ENCODE measurements around the gene MRPL38.
"Not testable (repeated sequence)": the region's sequence is repeated elsewhere in the genome, so short reads cannot be mapped to it uniquely, and the experiment has no call there.

Gene MRPL38

GRCh38 chr17:75878174-75878998 lies 26.3 kb downstream of the MRPL38 start, which contains the start of gene TRIM47:
Gene TRIM47 (minus strand): TSS chr17:75878581. CDS start chr17:75878548, 33 bp downstream.
- Mint-ChIP-seq H3K9me3 (no peaks in the 10 kb centered on the region), H3K4me3 (peak within 1 kb of the TSS; percentile 85), H3K4me1 (ENCODE audit: low read depth) (peaks cover 26% of the 10 kb centered on the region), H3K27ac (peak within 1 kb of the TSS; percentile 86), H3K36me3 (ENCODE audit: low read depth) (no peaks in the 10 kb centered on the region), H3K27me3 (peaks cover 5% of the 10 kb centered on the region)

DNA sequence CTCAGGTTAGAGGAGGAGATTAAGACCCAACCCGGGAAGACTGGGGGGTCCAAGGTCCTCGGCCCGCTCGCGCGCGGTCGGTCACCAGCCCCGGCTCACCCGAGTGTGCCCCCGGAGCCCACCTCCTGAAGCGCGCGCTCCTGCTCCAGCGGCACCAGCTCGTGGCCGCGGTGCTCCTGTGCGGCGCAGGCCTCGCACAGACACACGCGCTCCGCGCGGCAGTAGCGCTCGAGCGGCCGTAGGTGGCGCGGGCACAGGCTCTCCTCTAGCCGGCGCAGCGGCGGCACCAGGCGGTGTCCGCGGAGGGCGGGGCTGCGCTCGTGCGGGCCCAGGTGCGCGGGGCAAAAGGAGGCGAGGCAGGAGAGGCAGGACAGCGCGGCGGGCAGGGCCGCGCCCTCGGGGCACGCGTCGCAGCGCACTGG lies 26.9 kb downstream of the MRPL38 start:
- H3K9me3 Mint-ChIP-seq = no peaks in the 10 kb centered on the region

GRCh38 chr17:75876938-75877751 lies 27.5 kb downstream of the MRPL38 start:
- no peaks in the 10 kb centered on the region for H3K9me3 Mint-ChIP-seq
- H3K27ac Mint-ChIP-seq = peak overlapping the region; percentile 86
- H3K4me1 Mint-ChIP-seq (ENCODE audit: low read depth) = peaks cover 26% of the 10 kb centered on the region
- no peaks in the 10 kb centered on the region for H3K36me3 Mint-ChIP-seq (ENCODE audit: low read depth)
- H3K4me3 Mint-ChIP-seq = peak overlapping the region; percentile 85
- peaks cover 5% of the 10 kb centered on the region for H3K27me3 Mint-ChIP-seq

More for the DNA sequence above, 26.9 kb downstream of the MRPL38 start:
- Mint-ChIP-seq H3K27ac (peak overlapping the region; percentile 86), H3K36me3 (ENCODE audit: low read depth) (no peaks in the 10 kb centered on the region), H3K4me1 (ENCODE audit: low read depth) (peaks cover 26% of the 10 kb centered on the region), H3K27me3 (peaks cover 5% of the 10 kb centered on the region), H3K4me3 (peak overlapping the region; percentile 85)

DNA sequence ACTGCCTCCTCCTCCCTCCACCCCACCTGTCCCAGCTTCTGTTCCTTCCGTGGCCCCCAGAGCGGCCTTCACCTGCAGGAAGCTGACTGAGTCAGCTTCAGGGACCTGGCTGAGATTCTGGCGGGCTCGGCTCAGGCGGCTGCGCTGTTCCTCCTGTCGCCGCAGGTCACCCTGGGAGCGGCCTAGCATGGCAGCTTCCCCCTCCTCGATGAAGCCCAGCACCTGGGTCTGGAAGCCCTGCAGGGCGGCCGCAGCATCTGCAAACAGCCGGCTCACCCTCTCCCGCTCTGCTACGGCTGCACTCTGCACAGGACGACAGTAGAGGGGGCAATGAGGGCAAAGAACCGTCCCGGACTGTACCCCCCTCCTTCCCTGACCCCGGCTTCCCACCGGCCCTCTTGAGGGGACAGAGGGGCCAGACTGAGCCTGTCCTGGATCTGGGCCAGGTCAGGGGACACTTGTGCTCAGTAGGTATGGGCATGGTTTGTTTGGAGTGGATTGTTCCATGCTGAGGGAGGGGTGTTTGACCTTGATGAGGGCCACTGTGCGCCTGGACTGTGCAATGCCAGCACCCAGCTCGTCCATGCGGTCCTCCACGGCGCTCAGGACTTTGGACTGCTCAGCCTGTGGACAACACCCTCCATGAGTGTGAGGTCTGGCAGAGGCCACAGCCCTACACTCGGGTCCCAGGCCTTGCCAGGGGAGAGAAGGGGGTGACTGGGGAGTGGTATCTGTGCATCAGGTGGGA lies 28.3 kb downstream of the MRPL38 start:
- Mint-ChIP-seq H3K27me3 (peaks cover 5% of the 10 kb centered on the region), H3K4me3 (peak overlapping the region; percentile 85), H3K9me3 (no peaks in the 10 kb centered on the region), H3K36me3 (ENCODE audit: low read depth) (no peaks in the 10 kb centered on the region), H3K27ac (peak overlapping the region; percentile 86), H3K4me1 (ENCODE audit: low read depth) (peaks cover 26% of the 10 kb centered on the region)

DNA sequence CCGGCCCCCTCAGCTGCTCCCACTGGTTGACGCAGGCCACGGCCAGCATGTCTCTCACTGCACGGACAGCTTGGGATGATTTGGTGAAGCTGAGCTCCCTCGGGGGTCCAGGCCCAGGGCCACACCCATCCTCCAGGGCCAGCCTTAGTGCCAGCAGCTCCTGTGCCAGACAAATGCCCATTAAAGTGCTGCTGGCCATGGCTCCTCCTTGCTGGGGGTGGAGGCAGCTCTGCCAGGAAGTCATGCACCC lies 28.8 kb downstream of the MRPL38 start:
- no peaks in the 10 kb centered on the region for H3K36me3 Mint-ChIP-seq (ENCODE audit: low read depth)
- H3K4me3 Mint-ChIP-seq = peak overlapping the region; percentile 85
- peaks cover 5% of the 10 kb centered on the region for H3K27me3 Mint-ChIP-seq
- H3K27ac Mint-ChIP-seq = peak overlapping the region; percentile 86
- no peaks in the 10 kb centered on the region for H3K9me3 Mint-ChIP-seq
- peaks cover 26% of the 10 kb centered on the region for H3K4me1 Mint-ChIP-seq (ENCODE audit: low read depth)

GRCh38 chr17:75875182-75875939 lies 29.3 kb downstream of the MRPL38 start:
- peaks cover 5% of the 10 kb centered on the region for H3K27me3 Mint-ChIP-seq
- no peaks in the 10 kb centered on the region for H3K36me3 Mint-ChIP-seq (ENCODE audit: low read depth)
- H3K9me3 Mint-ChIP-seq = no peaks in the 10 kb centered on the region
- H3K27ac Mint-ChIP-seq = peak overlapping the region; percentile 86
- H3K4me3 Mint-ChIP-seq = peak overlapping the region; percentile 85
- peaks cover 26% of the 10 kb centered on the region for H3K4me1 Mint-ChIP-seq (ENCODE audit: low read depth)

- Mint-ChIP-seq H3K36me3 (ENCODE audit: low read depth) (no peaks in the 10 kb centered on the region), H3K4me1 (ENCODE audit: low read depth) (peaks cover 26% of the 10 kb centered on the region), H3K9me3 (no peaks in the 10 kb centered on the region), H3K4me3 (no peak overlapping the region), H3K27me3 (no peaks in the 10 kb centered on the region), H3K27ac (no peak overlapping the region)
Observed at GRCh38 chr17:75874323-75875181, 30.1 kb downstream of the MRPL38 start.

GRCh38 chr17:75873587-75874322 lies 30.9 kb downstream of the MRPL38 start:
- no peaks in the 10 kb centered on the region for H3K9me3 Mint-ChIP-seq
- H3K4me1 Mint-ChIP-seq (ENCODE audit: low read depth) = peaks cover 23% of the 10 kb centered on the region
- no peak overlapping the region for H3K4me3 Mint-ChIP-seq
- H3K36me3 Mint-ChIP-seq (ENCODE audit: low read depth) = no peaks in the 10 kb centered on the region
- no peak overlapping the region for H3K27ac Mint-ChIP-seq
- no peaks in the 10 kb centered on the region for H3K27me3 Mint-ChIP-seq

- Mint-ChIP-seq H3K27me3 (no peaks in the 10 kb centered on the region), H3K27ac (peak overlapping the region; percentile 21), H3K4me1 (ENCODE audit: low read depth) (peaks cover 20% of the 10 kb centered on the region), H3K36me3 (ENCODE audit: low read depth) (no peaks in the 10 kb centered on the region), H3K9me3 (no peaks in the 10 kb centered on the region), H3K4me3 (no peak overlapping the region)
Observed at GRCh38 chr17:75872434-75873351, 32.0 kb downstream of the MRPL38 start.

DNA sequence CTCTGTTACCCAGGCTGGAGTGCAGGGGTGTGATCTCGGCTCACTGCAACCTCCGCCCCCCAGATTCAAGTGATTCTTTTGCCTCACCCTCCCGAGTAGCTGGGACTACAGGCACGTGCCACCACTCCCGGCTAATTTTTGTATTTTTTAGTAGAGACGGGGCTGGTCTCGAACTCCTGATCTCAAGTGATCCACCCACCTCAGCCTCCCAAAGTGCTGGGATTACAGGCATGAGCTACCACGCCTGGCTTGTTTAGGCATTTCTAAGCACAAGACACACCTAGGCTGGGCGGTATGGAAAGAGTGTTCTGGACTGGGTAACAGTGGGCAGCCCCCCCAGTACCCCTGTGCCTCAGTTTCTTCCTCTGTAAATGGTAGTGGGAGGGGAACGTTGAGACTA lies 34.5 kb downstream of the MRPL38 start:
- not testable (repeated sequence) for H3K4me3 Mint-ChIP-seq; H3K9me3 Mint-ChIP-seq; H3K4me1 Mint-ChIP-seq (ENCODE audit: low read depth); H3K36me3 Mint-ChIP-seq (ENCODE audit: low read depth); H3K27me3 Mint-ChIP-seq; H3K27ac Mint-ChIP-seq

- Mint-ChIP-seq H3K27ac (no peak overlapping the region), H3K4me3 (no peak overlapping the region), H3K27me3 (no peaks in the 10 kb centered on the region), H3K36me3 (ENCODE audit: low read depth) (no peaks in the 10 kb centered on the region), H3K4me1 (ENCODE audit: low read depth) (peaks cover 11% of the 10 kb centered on the region), H3K9me3 (no peaks in the 10 kb centered on the region)
Observed at GRCh38 chr17:75869282-75870141, 35.2 kb downstream of the MRPL38 start.

Measured in stimulated activated naive CD8-positive, alpha-beta T cell treated with anti-CD3 and anti-CD28 coated beads, Interleukin-15, Interleukin-2, amounts not matched to agents 100 ng/mL and 50 ng/mL, for 24 hours (primary cell).